ENCODE measurements around the gene ANKRD63. TPM values are rescaled to one million over a fixed set of nuclear protein-coding genes. Genes with fewer than 3 reads are reported as not detected.

ANKRD63 gene
- polyA plus RNA-seq, 1 donor (not counting 4 experiments of a cell fraction or from before 2014, with no cell fraction given) = not detected

GRCh38 chr15:40248006-40248783 lies 34.7 kb downstream of the ANKRD63 start:
- FAIRE-seq = no peak
- dilution Hi-C loops (cut with MboI; ENCODE audit: extremely low pct_ligation_motif_present, low sequenced_read_pairs) = no loop called here
- H3K4me1 ChIP-seq (ENCODE audit: control insufficient read depth, extremely low read depth, insufficient read depth, low read length) = peaks cover 71% of the 10 kb centered on the region

DNA sequence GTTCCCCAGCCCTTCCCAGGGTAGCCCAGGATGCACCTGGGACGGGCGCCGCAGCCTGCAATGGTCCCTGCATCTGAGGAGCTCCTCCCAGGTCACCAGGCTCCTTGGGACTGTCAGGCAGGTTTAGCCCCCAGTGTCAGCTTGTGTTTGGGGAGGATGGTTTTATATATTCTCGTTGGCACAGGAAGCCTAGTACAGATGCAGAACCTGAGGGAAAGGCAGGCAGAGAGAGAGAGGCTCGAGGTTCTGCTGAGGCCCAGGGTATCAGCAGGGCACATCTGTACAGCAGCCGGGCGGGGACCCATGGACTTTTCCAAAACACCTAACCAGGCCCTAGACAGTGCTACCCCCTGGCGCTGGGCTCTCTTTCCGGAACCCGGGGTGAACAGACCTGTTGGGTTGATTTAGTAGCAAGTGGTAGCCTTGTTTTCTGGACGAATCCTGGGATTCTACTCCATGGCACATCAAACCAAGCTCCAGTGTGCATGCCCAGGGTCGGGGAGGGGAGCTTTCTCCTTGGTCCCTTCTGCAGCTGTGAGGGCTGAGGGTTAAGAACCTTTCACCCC lies 35.4 kb downstream of the ANKRD63 start:
- peaks cover 5 to 9% of the 10 kb centered on the region in 2 experiments for H3K36me3 ChIP-seq (ENCODE audit: control insufficient read depth in 2 of 2, extremely low read depth in 1 of 2, insufficient read depth in 2 of 2, low read length in 2 of 2)
- H4K20me1 ChIP-seq (ENCODE audit: control insufficient read depth, extremely low read depth, insufficient read depth, low read length) = peaks cover 4% of the 10 kb centered on the region
- H3K4me1 ChIP-seq (ENCODE audit: control insufficient read depth, extremely low read depth, insufficient read depth, low read length) = peaks cover 72% of the 10 kb centered on the region
- TF ChIP-seq CTCF (optimal IDR thresholded peaks at IDR 0.05 in 1 of 3, IDR thresholded peaks at IDR 0.05 in 1 of 3, conservative IDR thresholded peaks at IDR 0.05 in 1 of 3; ENCODE audit: extremely low read depth in 1 of 3, insufficient read depth in 2 of 3, low read length in 3 of 3) = no peak
- no peak for TF ChIP-seq EZH2 (IDR thresholded peaks at IDR 0.05; ENCODE audit: low read length)
- H3K4me3 ChIP-seq (ENCODE audit: control insufficient read depth in 2 of 3, extremely low read depth in 1 of 3, insufficient read depth in 2 of 3, low read depth in 1 of 3, low read length in 3 of 3) = no peak overlapping the region
- peaks cover 6% of the 10 kb centered on the region for H3K79me2 ChIP-seq (ENCODE audit: control insufficient read depth, insufficient read depth, low read length)
- no peaks in the 10 kb centered on the region for H3K9me3 ChIP-seq (ENCODE audit: control insufficient read depth, low read depth, low read length)
- H3K27ac ChIP-seq (ENCODE audit: control insufficient read depth, insufficient read depth, low read length) = no peak overlapping the region
- H3K27me3 ChIP-seq (ENCODE audit: control insufficient read depth, extremely low read depth, insufficient read depth, low read length) = no peaks in the 10 kb centered on the region
- no peak overlapping the region for H3K9ac ChIP-seq (ENCODE audit: control insufficient read depth, extremely low read depth, insufficient read depth, low read length)
- no peak overlapping the region for H3K4me2 ChIP-seq (ENCODE audit: control insufficient read depth, extremely low read depth, insufficient read depth, low read depth, low read length)
- DNase-seq (ENCODE audit: low read depth, low spot score) (no peak), FAIRE-seq (no peak)
- H3K9me1 ChIP-seq (ENCODE audit: control insufficient read depth, extremely low read depth, insufficient read depth, low read length) = peaks cover 6% of the 10 kb centered on the region
- no peak overlapping the region for H2AFZ ChIP-seq (ENCODE audit: control insufficient read depth, low read length)
- dilution Hi-C loops (cut with MboI; ENCODE audit: extremely low pct_ligation_motif_present, low sequenced_read_pairs) = no loop called here

More at GRCh38 chr15:40248006-40248783, 34.7 kb downstream of the ANKRD63 start:
- Histone ChIP-seq H3K9ac (ENCODE audit: control insufficient read depth, extremely low read depth, insufficient read depth, low read length) (no peak overlapping the region), H3K36me3 (ENCODE audit: control insufficient read depth in 2 of 2, extremely low read depth in 1 of 2, insufficient read depth in 2 of 2, low read length in 2 of 2) (peaks cover 6 to 9% of the 10 kb centered on the region in 2 experiments), H4K20me1 (ENCODE audit: control insufficient read depth, extremely low read depth, insufficient read depth, low read length) (peaks cover 4% of the 10 kb centered on the region), H3K9me1 (ENCODE audit: control insufficient read depth, extremely low read depth, insufficient read depth, low read length) (peaks cover 4% of the 10 kb centered on the region), H3K27me3 (ENCODE audit: control insufficient read depth, extremely low read depth, insufficient read depth, low read length) (no peaks in the 10 kb centered on the region), H2AFZ (ENCODE audit: control insufficient read depth, low read length) (no peak overlapping the region), H3K4me2 (ENCODE audit: control insufficient read depth, extremely low read depth, insufficient read depth, low read depth, low read length) (no peak overlapping the region), H3K27ac (ENCODE audit: control insufficient read depth, insufficient read depth, low read length) (no peak overlapping the region), H3K9me3 (ENCODE audit: control insufficient read depth, low read depth, low read length) (no peaks in the 10 kb centered on the region), H3K79me2 (ENCODE audit: control insufficient read depth, insufficient read depth, low read length) (peaks cover 6% of the 10 kb centered on the region), H3K4me3 (ENCODE audit: control insufficient read depth in 2 of 3, extremely low read depth in 1 of 3, insufficient read depth in 2 of 3, low read depth in 1 of 3, low read length in 3 of 3) (no peak overlapping the region)
- DNase-seq (ENCODE audit: low read depth, low spot score) = no peak
- no peak for TF ChIP-seq EZH2 (IDR thresholded peaks at IDR 0.05; ENCODE audit: low read length)
- TF ChIP-seq CTCF (optimal IDR thresholded peaks at IDR 0.05 in 1 of 3, IDR thresholded peaks at IDR 0.05 in 1 of 3, conservative IDR thresholded peaks at IDR 0.05 in 1 of 3; ENCODE audit: extremely low read depth in 1 of 3, insufficient read depth in 2 of 3, low read length in 3 of 3) = no peak

Data from keratinocyte (primary cell).